IMR-90 (cell line): Measurements from ENCODE around the gene OCSTAMP. TPM values are rescaled to one million over a fixed set of nuclear protein-coding genes. Genes with fewer than 3 reads are reported as not detected.

Source experiments
- ATAC-seq: fragments of 200-7000 bp; cut with Tn5 transposase; 2 replicates; pipeline ENCODE4 v1.9.1; 2020; ENCODE audit warnings: low read depth, mild to moderate bottlenecking, moderate library complexity
- BruUV-seq: library from RNA; stranded (reverse); fragments of 400-500 nt; replicated peaks from 2 replicates; lab custom pipeline; 2021; lab: Mats Ljungman, UMichigan
- CTCF ChIA-PET: fragments of 300-600 bp; formaldehyde crosslinking; extraction: SDS; loops from one replicate; lab custom pipeline; 2021; ENCODE audit warnings: antibody characterized with exemption; lab: Yijun Ruan, JAX
- POLR2A ChIA-PET: fragments of 300-600 bp; sonication (Branson Sonifier 250); formaldehyde crosslinking; loops from one replicate; lab custom pipeline; 2022; ENCODE audit warnings: antibody characterized with exemption; ENCODE audit not compliant: unreplicated experiment; lab: Charles Lee
- DNase-seq: peaks from one replicate; pipeline ENCODE4 v3.0.0; 2013
- H2AFZ ChIP-seq: replicated peaks from 2 replicates; pipeline ENCODE3; 2013; ENCODE audit warnings: low read length, mild to moderate bottlenecking; ENCODE audit not compliant: poor library complexity
- H2AK5ac ChIP-seq: 2 replicates; pipeline ENCODE4 v1.6.1; 2013; ENCODE audit warnings: low read depth, low read length, inconsistent platforms
- H2AK9ac ChIP-seq: replicated peaks from 2 replicates; pipeline ENCODE3; 2013; ENCODE audit warnings: mild to moderate bottlenecking, low read depth, low read length, moderate library complexity; ENCODE audit not compliant: poor library complexity
- H2BK120ac ChIP-seq: 2 replicates; pipeline ENCODE4 v1.6.1; 2013; ENCODE audit warnings: low read depth, low read length, inconsistent platforms
- H2BK15ac ChIP-seq: 3 replicates; pipeline ENCODE4 v1.6.1; 2013; ENCODE audit warnings: low read depth, low read length, inconsistent platforms
- H2BK20ac ChIP-seq: 2 replicates; pipeline ENCODE4 v1.6.1; 2013; ENCODE audit warnings: low read depth, mild to moderate bottlenecking, inconsistent platforms, low read length, moderate library complexity
- H2BK5ac ChIP-seq: 2 replicates; pipeline ENCODE4 v1.6.1; 2013; ENCODE audit warnings: mild to moderate bottlenecking, low read depth, low read length, inconsistent platforms; ENCODE audit not compliant: poor library complexity, severe bottlenecking
- H3K14ac ChIP-seq: replicated peaks from 2 replicates; pipeline ENCODE4 v1.6.1; 2013; ENCODE audit warnings: low read depth, low read length, inconsistent platforms
- H3K18ac ChIP-seq: 2 replicates; pipeline ENCODE4 v1.6.1; 2013; ENCODE audit warnings: low read depth, low read length, control low read depth
- H3K23ac ChIP-seq: 2 replicates; pipeline ENCODE4 v1.6.1; 2013; ENCODE audit warnings: low read depth, low read length, inconsistent platforms
- H3K27ac ChIP-seq: 2 replicates; pipeline ENCODE4 v1.5.1; 2013; ENCODE audit warnings: mild to moderate bottlenecking, control low read depth, low read length; ENCODE audit not compliant: insufficient read depth
- H3K27me3 ChIP-seq: 2 replicates; pipeline ENCODE4 v1.6.1; 2013; ENCODE audit warnings: low read length; ENCODE audit not compliant: control insufficient read depth, insufficient read depth
- H3K36me3 ChIP-seq: 2 replicates; pipeline ENCODE4 v1.6.1; 2013; ENCODE audit warnings: low read length, mixed read lengths; ENCODE audit not compliant: control insufficient read depth, insufficient read depth
- H3K4ac ChIP-seq: 2 replicates; pipeline ENCODE4 v1.6.1; 2013; ENCODE audit warnings: low read depth, low read length, inconsistent platforms
- H3K4me1 ChIP-seq: 2 replicates; pipeline ENCODE4 v1.6.1; 2013; ENCODE audit warnings: low read length, mixed read lengths; ENCODE audit not compliant: control insufficient read depth, insufficient read depth
- H3K4me2 ChIP-seq: 2 replicates; pipeline ENCODE4 v1.6.1; 2013; ENCODE audit warnings: low read depth, mild to moderate bottlenecking, control low read depth, low read length, moderate library complexity
- H3K4me3 ChIP-seq: 2 replicates; pipeline ENCODE4 v1.5.1; 2013; ENCODE audit warnings: low read depth, mild to moderate bottlenecking, control low read depth, low read length, moderate library complexity; ENCODE audit not compliant: insufficient read depth
- H3K56ac ChIP-seq: 2 replicates; pipeline ENCODE4 v1.6.1; 2013; ENCODE audit warnings: low read length, inconsistent platforms; ENCODE audit not compliant: insufficient read depth; ENCODE audit errors: extremely low read depth
- H3K79me1 ChIP-seq, 2 experiments: 2 replicates each; pipeline ENCODE4 v1.6.1; 2013; ENCODE audit warnings: low read length in 2 of 2, inconsistent platforms in 1 of 2, low read depth in 1 of 2
- H3K9ac ChIP-seq: 2 replicates; pipeline ENCODE4 v1.6.1; 2013; ENCODE audit warnings: low read depth, low read length, control low read depth
- H3K9me1 ChIP-seq: 2 replicates; pipeline ENCODE4 v1.6.1; 2013; ENCODE audit warnings: low read length, inconsistent platforms; ENCODE audit not compliant: insufficient read depth
- H3K9me3 ChIP-seq: 2 replicates; pipeline ENCODE4 v1.6.1; 2013; ENCODE audit warnings: low read length; ENCODE audit not compliant: control insufficient read depth, insufficient read depth
- H4K20me1 ChIP-seq: 2 replicates; pipeline ENCODE4 v1.6.1; 2013; ENCODE audit warnings: low read length, inconsistent platforms; ENCODE audit not compliant: insufficient read depth
- H4K5ac ChIP-seq: 2 replicates; pipeline ENCODE4 v1.6.1; 2013; ENCODE audit warnings: mild to moderate bottlenecking, low read depth, low read length, control low read depth
- H4K8ac ChIP-seq, 2 experiments: 2 replicates each; pipeline ENCODE4 v1.6.1; 2013; ENCODE audit warnings: low read depth in 2 of 2, low read length in 2 of 2, control low read depth in 1 of 2, inconsistent platforms in 1 of 2
- H4K91ac ChIP-seq: 2 replicates; pipeline ENCODE4 v1.6.1; 2013; ENCODE audit warnings: low read depth, low read length, inconsistent platforms; ENCODE audit not compliant: insufficient read depth
- BHLHE40 ChIP-seq: fragments of 150-350 bp; IDR thresholded peaks from 2 replicates; pipeline ENCODE4 v1.6.1; 2016; ENCODE audit warnings: mild to moderate bottlenecking, low read depth, low read length
- CEBPB ChIP-seq: IDR thresholded peaks from 2 replicates; pipeline ENCODE4 v1.6.1; 2012; ENCODE audit warnings: low read depth, low read length, improper control_type of control experiment
- CHD1 ChIP-seq: IDR thresholded peaks from 2 replicates; pipeline ENCODE4 v1.6.1; 2012; ENCODE audit warnings: low read depth, low read length, improper control_type of control experiment
- MXI1 ChIP-seq: IDR thresholded peaks from 2 replicates; pipeline ENCODE4 v1.6.1; 2012; ENCODE audit warnings: low read depth, mild to moderate bottlenecking, low read length, moderate library complexity, borderline replicate concordance
- NFE2L2 ChIP-seq: fragments of 150-350 bp; IDR thresholded peaks from 2 replicates; pipeline ENCODE4 v1.6.1; 2016; ENCODE audit warnings: low read depth, mild to moderate bottlenecking, low read length
- RFX5 ChIP-seq: IDR thresholded peaks from 2 replicates; pipeline ENCODE4 v1.8.0; 2012; ENCODE audit warnings: low read depth, mild to moderate bottlenecking, low read length, moderate library complexity
- SMC3 ChIP-seq: fragments of 150-350 bp; IDR thresholded peaks from 2 replicates; pipeline ENCODE4 v1.6.1; 2016; ENCODE audit warnings: low read depth, mild to moderate bottlenecking, antibody characterized with exemption, low read length, moderate library complexity
- WGBS, 2 experiments: methylation state at CpG; one replicate each; pipeline versions ENCODE4 v1.1.5 to v1.1.7; 2013; ENCODE audit warnings: missing lambda C conversion rate in 2 of 2; ENCODE audit not compliant: insufficient read length in 1 of 2; ENCODE audit errors: extremely low coverage in 2 of 2; 5-methylcytosine and 5-hydroxymethylcytosine counted together
- dilution Hi-C: fragments of 300-500 bp; cut with HindIII; formaldehyde crosslinking; loops from one replicate; pipeline ENCODE4 v1.14.3; 2018; ENCODE audit warnings: low sequenced_read_pairs; ENCODE audit not compliant: unreplicated experiment
- in situ Hi-C: fragments of 300-500 bp; cut with MboI; formaldehyde crosslinking; loops from 3 replicates; pipeline ENCODE4 v1.14.3; 2019; ENCODE audit warnings: low sequenced_read_pairs, inconsistent platforms, mixed read lengths
- intact Hi-C: fragments of 100-400 bp; cut with micrococcal nuclease; formaldehyde crosslinking; loops from 2 replicates; pipeline ENCODE4 v1.10.0; 2022
- polyA plus RNA-seq, 3 experiments: library from polyadenylated mRNA; depleted of rRNA; stranded (reverse); fragments of >200 nt; gene quantifications; 2 replicates each; pipeline ENCODE4 v1.2.3, GENCODE V29; 2012; ENCODE audit warnings: low replicate concordance in 1 of 3
- total RNA-seq: library from RNA; depleted of rRNA; stranded (reverse); fragments of >200 nt; gene quantifications from 2 replicates; pipeline ENCODE4 v1.2.3, GENCODE V29; 2012

The OCSTAMP gene
- total and polyA plus RNA-seq, 2 of the 4 experiments (the other 2 are of a cell fraction): not detected

DNA sequence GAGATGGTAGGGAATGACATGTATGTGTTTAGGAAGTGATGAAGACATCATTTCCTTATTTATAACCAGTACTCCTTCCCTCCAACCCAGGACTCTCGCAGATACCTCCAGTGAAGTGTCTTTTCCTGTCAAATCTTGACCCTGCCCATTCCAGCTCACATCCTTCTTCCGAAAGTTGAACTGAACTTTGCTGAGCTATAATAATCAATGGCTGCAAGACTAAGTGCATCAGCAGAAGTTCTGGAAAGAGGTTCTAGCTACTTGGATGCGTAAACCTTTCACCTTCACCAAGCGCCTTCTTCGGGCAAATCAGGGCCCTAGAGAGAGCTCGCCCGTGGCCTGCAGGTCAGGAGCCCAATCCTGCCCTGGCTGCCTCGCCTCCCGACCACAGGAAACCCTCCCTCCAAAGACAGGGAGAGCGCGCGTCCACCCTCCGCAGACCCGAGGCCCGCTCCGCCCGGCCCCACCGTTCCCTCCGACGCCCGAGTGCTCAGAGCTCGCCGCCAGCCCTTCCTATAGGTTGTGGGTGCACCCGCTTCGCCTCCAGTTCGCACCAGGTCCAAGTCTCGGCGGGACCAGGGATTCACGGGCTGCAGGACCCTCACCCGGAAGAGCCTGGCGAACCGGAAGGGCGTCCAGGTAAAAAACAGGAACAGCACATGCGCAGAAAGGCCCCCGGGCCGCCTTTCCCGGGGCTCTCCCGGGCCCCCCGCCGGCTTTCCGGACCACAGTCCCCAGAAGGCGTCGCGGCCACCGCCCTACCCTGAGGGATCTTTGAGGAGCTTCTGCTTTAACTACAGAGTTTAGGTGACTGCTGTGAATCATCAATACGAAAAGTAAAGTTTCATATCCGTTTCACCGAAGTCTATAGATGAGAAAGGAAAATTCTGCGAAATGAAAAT lies 37.3 kb downstream of the OCSTAMP start, which contains the start of gene ZNF334:
Gene ZNF334, minus strand, starts transcription at position 617 of the 902 bp plus-strand sequence. CDS start 1,457 bp downstream, outside the sequence.
- WGBS, 2 experiments: 1% methylated on average over 12 of the region's 49 CpGs; no CpG with 5 or more reads in 1 of the 2 experiments
- Histone ChIP-seq H3K4me2 (peak within 1 kb of the TSS; percentile 86), H2BK15ac (no peak within 1 kb of the TSS), H3K79me1 (0 out of 4 replicates have a peak, but pooled peaks cover 0 to 3% of the 10 kb centered on the region in 2 experiments), H2BK120ac (peak within 1 kb of the TSS; percentile 24; the same call in 1 of the 2 replicates), H4K5ac (peak within 1 kb of the TSS; percentile 80), H3K36me3 (no peaks in the 10 kb centered on the region), H3K27ac (peak within 1 kb of the TSS; percentile 7; the same call in 1 of the 2 replicates), H3K4ac (peak within 1 kb of the TSS; percentile 63; the same call in 1 of the 2 replicates), H2AK5ac (no peak within 1 kb of the TSS), H4K91ac (no peak within 1 kb of the TSS; the same call in 1 of the 2 replicates), H3K23ac (peak within 1 kb of the TSS; percentile 69; the same call in 1 of the 2 replicates), H3K9me1 (no peaks in the 10 kb centered on the region), H3K9me3 (no peaks in the 10 kb centered on the region), H3K9ac (peak within 1 kb of the TSS; percentile 49), H3K56ac (peak within 1 kb of the TSS; percentile 41; the same call in 1 of the 2 replicates), H4K8ac (peak within 1 kb of the TSS; percentile 81 to 84), H2BK5ac (no peak within 1 kb of the TSS), H2BK20ac (no peak within 1 kb of the TSS), H4K20me1 (no peaks in the 10 kb centered on the region), H2AFZ (peak within 1 kb of the TSS; percentile 97), H2AK9ac (peak within 1 kb of the TSS; percentile 43), H3K4me3 (peak within 1 kb of the TSS; percentile 71), H3K27me3 (no peaks in the 10 kb centered on the region; the same call in 1 of the 2 replicates), H3K18ac (no peak within 1 kb of the TSS; the same call in 1 of the 2 replicates), H3K14ac (peak within 1 kb of the TSS; percentile 55; the same call in 1 of the 2 replicates), H3K4me1 (no peaks in the 10 kb centered on the region)
- dilution Hi-C loops: no loop called here
- CTCF ChIA-PET: no interaction called here
- intact Hi-C loops: no loop called here
- in situ Hi-C loops: no loop called here
- no TSS peak for BruUV-seq
- DNase-seq (peak; percentile 8), ATAC-seq (peak; percentile 90)
- POLR2A ChIA-PET: no interaction called here
- TF ChIP-seq CEBPB (no peak), RFX5 (no peak), MXI1 (no peak), NFE2L2 (no peak), CHD1 (no peak), SMC3 (no peak), BHLHE40 (no peak)
